Kidney (tissue), 14 donors: ENCODE measurements around the gene PHF13. TPM values are rescaled to one million over a fixed set of nuclear protein-coding genes. Genes with fewer than 3 reads are reported as not detected.

Source experiments
- DNase-seq, 5 donors: peaks; one replicate each; pipeline ENCODE4 v3.0.0-alpha.2; 2013 to 2020
- FAIRE-seq: peaks from 2 replicates; lab custom pipeline; 2012; peaks lifted over from hg19 to GRCh38; lab: Jason Lieb, UNC
- H3K27ac ChIP-seq, 2 donors: one replicate each; pipeline ENCODE4 v1.7.0; 2013; ENCODE audit warnings: low read depth in 2 of 2, low read length in 2 of 2, inconsistent platforms in 1 of 2
- H3K27me3 ChIP-seq: one replicate; pipeline ENCODE4 v1.7.1; 2013; ENCODE audit warnings: low read length, inconsistent platforms; ENCODE audit not compliant: control insufficient read depth, insufficient read depth
- H3K36me3 ChIP-seq, 3 donors: one replicate each; pipeline versions ENCODE4 v1.7.0 to v1.7.1; 2013; ENCODE audit warnings: low read length in 3 of 3, control low read depth in 1 of 3, inconsistent platforms in 1 of 3; ENCODE audit not compliant: insufficient read depth in 3 of 3, control insufficient read depth in 2 of 3
- H3K4me1 ChIP-seq, 3 donors: one replicate each; pipeline versions ENCODE4 v1.7.0 to v1.7.1; 2013; ENCODE audit warnings: low read length in 3 of 3, inconsistent platforms in 1 of 3, low read depth in 1 of 3; ENCODE audit not compliant: control insufficient read depth in 2 of 3, insufficient read depth in 2 of 3
- H3K4me3 ChIP-seq, 3 donors: one replicate each; pipeline versions ENCODE4 v1.7.0 to v1.8.1; 2013; ENCODE audit warnings: low read length in 3 of 3, control low read depth in 1 of 3, inconsistent platforms in 1 of 3
- H3K9ac ChIP-seq, 3 donors: one replicate each; pipeline versions ENCODE4 v1.7.0 to v1.7.1; 2013; ENCODE audit warnings: low read length in 3 of 3, control low read depth in 1 of 3, inconsistent platforms in 1 of 3
- H3K9me3 ChIP-seq, 3 donors: one replicate each; pipeline versions ENCODE4 v1.7.0 to v1.7.1; 2013; ENCODE audit warnings: low read length in 3 of 3, control low read depth in 1 of 3, inconsistent platforms in 1 of 3; ENCODE audit not compliant: control insufficient read depth in 2 of 3, insufficient read depth in 1 of 3
- intact Hi-C: fragments of 100-400 bp; cut with DNase I; formaldehyde crosslinking; loops from one replicate; pipeline ENCODE4 v1.11.1; 2022
- polyA plus RNA-seq: library from polyadenylated mRNA; stranded (reverse); fragments of 350-450 nt; fragmentation: Illumina TruSeq; extraction: RNeasy Lipid Tissue Mini Kit (QIAGEN cat#74804); gene quantifications from one replicate; pipeline ENCODE4 v1.2.3, GENCODE V29; 2014; ENCODE audit warnings: low read depth, low replicate concordance; ENCODE audit not compliant: insufficient read depth
- total RNA-seq: library from RNA; stranded (reverse); fragmentation: NEBNext Ultra II Directional; extraction: Animal tissue kit (Norgen Biotek cat#: 25700); gene quantifications from one replicate; pipeline ENCODE4 v1.2.1, GENCODE V29; 2021
- TF ChIP-seq, protein P1 (sequence below): IDR thresholded peaks from 3 replicates; pipeline ENCODE4 v1.5.1; 2012; ENCODE audit warnings: mild to moderate bottlenecking, moderate library complexity, borderline replicate concordance; ENCODE audit not compliant: insufficient read depth; ENCODE audit errors: extremely low read depth
- donor health status: control.
- donor health status: control.
- donor health status: control.
- donor health status: control.
- donor health status: control.
- donor health status: DM: yes; HTN: yes; CAD: no.
- donor health status: Normal renal cell carcinoma (clear cell type).

Gene PHF13
- total and polyA plus RNA-seq, 2 donors from 2014 or later = 6.0 to 11.0 TPM

GRCh38 chr1:6631058-6631457 lies 17.5 kb downstream of the PHF13 start:
- no peak overlapping the region for H3K9ac ChIP-seq
- H3K4me3 ChIP-seq = no peak overlapping the region
- FAIRE-seq (no peak), DNase-seq (no peak)
- H3K9me3 ChIP-seq = no peaks in the 10 kb centered on the region
- intact Hi-C loops = no loop called here
- peaks cover 0 to 27% (median 14%) of the 10 kb centered on the region in 3 donors for H3K36me3 ChIP-seq
- no peaks in the 10 kb centered on the region for H3K27me3 ChIP-seq
- H3K4me1 ChIP-seq = peaks cover 0 to 4% (median 3%) of the 10 kb centered on the region in 3 donors
- H3K27ac ChIP-seq = no peak overlapping the region
- TF ChIP-seq, protein P1, sequence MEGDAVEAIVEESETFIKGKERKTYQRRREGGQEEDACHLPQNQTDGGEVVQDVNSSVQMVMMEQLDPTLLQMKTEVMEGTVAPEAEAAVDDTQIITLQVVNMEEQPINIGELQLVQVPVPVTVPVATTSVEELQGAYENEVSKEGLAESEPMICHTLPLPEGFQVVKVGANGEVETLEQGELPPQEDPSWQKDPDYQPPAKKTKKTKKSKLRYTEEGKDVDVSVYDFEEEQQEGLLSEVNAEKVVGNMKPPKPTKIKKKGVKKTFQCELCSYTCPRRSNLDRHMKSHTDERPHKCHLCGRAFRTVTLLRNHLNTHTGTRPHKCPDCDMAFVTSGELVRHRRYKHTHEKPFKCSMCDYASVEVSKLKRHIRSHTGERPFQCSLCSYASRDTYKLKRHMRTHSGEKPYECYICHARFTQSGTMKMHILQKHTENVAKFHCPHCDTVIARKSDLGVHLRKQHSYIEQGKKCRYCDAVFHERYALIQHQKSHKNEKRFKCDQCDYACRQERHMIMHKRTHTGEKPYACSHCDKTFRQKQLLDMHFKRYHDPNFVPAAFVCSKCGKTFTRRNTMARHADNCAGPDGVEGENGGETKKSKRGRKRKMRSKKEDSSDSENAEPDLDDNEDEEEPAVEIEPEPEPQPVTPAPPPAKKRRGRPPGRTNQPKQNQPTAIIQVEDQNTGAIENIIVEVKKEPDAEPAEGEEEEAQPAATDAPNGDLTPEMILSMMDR = no peak

GRCh38 chr1:6632588-6633514 lies 19.3 kb downstream of the PHF13 start:
- no peak overlapping the region for H3K9ac ChIP-seq
- no peak for FAIRE-seq
- TF ChIP-seq, protein P1 = no peak
- H3K36me3 ChIP-seq = peaks cover 0 to 45% (median 29%) of the 10 kb centered on the region in 3 donors
- H3K27ac ChIP-seq = no peak overlapping the region
- H3K9me3 ChIP-seq = no peaks in the 10 kb centered on the region
- H3K4me3 ChIP-seq = no peak overlapping the region
- intact Hi-C loops = no loop called here
- no peaks in the 10 kb centered on the region for H3K4me1 ChIP-seq
- no peak for DNase-seq
- H3K27me3 ChIP-seq = no peaks in the 10 kb centered on the region

- FAIRE-seq (no peak), DNase-seq (peak; percentile 50 to 86 (median 70))
- Histone ChIP-seq H3K36me3 (peaks cover 0 to 44% (median 36%) of the 10 kb centered on the region in 3 donors), H3K27ac (no peak overlapping the region), H3K9me3 (no peaks in the 10 kb centered on the region), H3K9ac (no peak overlapping the region), H3K4me3 (no peak overlapping the region), H3K4me1 (no peaks in the 10 kb centered on the region), H3K27me3 (no peaks in the 10 kb centered on the region)
- intact Hi-C loops = no loop called here
- TF ChIP-seq, protein P1 = peak; percentile 41
These were observed 21.0 kb downstream of the PHF13 start for GRCh38 chr1:6634371-6635052.
